Muscle layer of colon (tissue), 2 donors: ENCODE results near the gene SERINC5.
"Not testable (repeated sequence)": the region's sequence is repeated elsewhere in the genome, so short reads cannot be mapped to it uniquely, and the experiment has no call there.

Source experiments
- H3K27ac ChIP-seq: one replicate; pipeline ENCODE4 v1.7.0; 2013; ENCODE audit warnings: low read depth, mild to moderate bottlenecking, low read length, moderate library complexity
- H3K27me3 ChIP-seq, 2 donors: one replicate each; pipeline ENCODE4 v1.7.0; 2013; ENCODE audit warnings: low read length in 2 of 2, mild to moderate bottlenecking in 2 of 2; ENCODE audit not compliant: insufficient read depth in 2 of 2, control insufficient read depth in 1 of 2
- H3K36me3 ChIP-seq: one replicate; pipeline ENCODE4 v1.7.0; 2013; ENCODE audit warnings: mild to moderate bottlenecking, low read length; ENCODE audit not compliant: insufficient read depth
- H3K4me1 ChIP-seq: one replicate; pipeline ENCODE4 v1.7.0; 2013; ENCODE audit warnings: mild to moderate bottlenecking, low read length; ENCODE audit not compliant: insufficient read depth
- H3K4me3 ChIP-seq, 2 donors: one replicate each; pipeline ENCODE4 v1.7.0; 2013; ENCODE audit warnings: low read length in 2 of 2, low read depth in 1 of 2, mild to moderate bottlenecking in 1 of 2, moderate library complexity in 1 of 2
- H3K9ac ChIP-seq: one replicate; pipeline ENCODE4 v1.7.0; 2013; ENCODE audit warnings: low read length
- H3K9me3 ChIP-seq: one replicate; pipeline ENCODE4 v1.7.0; 2013; ENCODE audit warnings: mild to moderate bottlenecking, low read length
- donor health status: abdominal sarcoma.
- donor health status: Adenocarcinoma of cecum.

SERINC5 gene

DNA sequence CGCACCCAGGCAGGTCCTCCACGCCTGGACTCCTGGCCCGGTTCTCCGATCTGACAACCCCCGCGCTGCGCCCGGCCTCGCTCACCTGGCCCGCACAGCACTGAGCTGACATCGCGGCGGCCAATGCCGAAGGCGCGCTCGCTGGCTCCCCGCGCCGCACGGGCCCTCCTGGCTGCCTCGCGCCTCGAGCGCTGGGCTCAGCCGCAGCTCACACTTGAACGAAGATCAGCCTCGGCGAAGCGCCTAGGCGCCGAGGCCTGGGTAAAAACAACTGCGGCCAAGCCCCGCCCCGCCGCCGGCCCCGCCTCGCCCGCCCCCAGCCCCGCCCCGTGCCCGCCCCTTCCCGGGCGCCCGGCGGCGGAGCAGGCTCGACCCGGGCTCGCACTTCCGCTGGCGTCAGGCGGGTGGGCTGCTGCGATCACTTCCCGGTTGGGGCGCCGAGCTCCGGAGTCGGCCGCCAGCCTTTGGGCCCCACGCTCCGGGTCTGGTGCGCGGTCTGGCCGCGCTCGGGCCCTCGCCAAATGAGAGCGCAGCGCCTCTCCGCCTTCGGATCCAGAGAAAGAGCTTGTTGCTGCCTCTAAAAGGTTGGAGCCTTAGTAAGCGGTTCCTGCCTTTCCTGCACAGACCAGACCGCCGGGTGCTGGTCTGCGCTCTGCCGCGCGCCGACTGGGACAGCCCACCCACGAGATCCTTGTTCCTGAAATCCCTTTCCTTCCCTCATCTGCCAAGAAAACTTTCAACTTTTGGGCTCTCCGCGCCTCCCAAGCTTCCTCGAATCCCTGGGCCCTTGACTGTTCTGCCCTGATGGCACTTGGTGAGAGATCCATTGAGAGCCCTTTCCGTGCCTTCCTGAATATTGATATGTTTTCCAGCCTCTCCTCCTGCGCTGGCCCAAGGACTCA, at the start of gene SERINC5:
Gene SERINC5 (minus strand): TSS at position 238 of the 902 bp plus-strand sequence. CDS start 126 bp downstream, at position 112.
- Histone ChIP-seq H3K9ac (peak within 1 kb of the TSS; percentile 90), H3K36me3 (no peaks in the 10 kb centered on the region), H3K27ac (peak within 1 kb of the TSS; percentile 98), H3K4me3 (peak within 1 kb of the TSS; percentile 54 to 88), H3K9me3 (no peaks in the 10 kb centered on the region), H3K4me1 (peaks cover 22% of the 10 kb centered on the region), H3K27me3 (no peaks in the 10 kb centered on the region)

DNA sequence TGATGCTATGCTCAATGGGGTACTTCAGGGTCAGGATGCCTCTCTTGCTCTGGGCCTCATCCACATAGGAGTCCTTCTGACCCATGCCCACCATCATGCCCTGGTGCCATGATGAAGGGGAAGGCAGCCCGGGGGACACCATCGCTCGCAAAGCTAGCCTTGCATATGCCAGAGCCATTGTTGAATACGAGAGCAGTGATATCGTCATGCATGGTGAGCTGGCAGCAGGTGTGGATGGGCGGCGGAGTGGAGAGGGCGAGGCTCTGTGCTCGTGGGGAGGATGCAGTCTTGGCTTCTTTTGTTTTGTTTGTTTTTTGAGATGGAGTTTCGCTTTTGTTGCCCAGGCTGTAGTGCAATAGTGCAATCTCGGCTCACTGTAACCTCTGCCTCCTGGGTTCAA, 46.8 kb upstream of the SERINC5 start:
- H3K4me1 ChIP-seq = no peaks in the 10 kb centered on the region
- no peaks in the 10 kb centered on the region for H3K9me3 ChIP-seq
- no peak overlapping the region for H3K4me3 ChIP-seq
- H3K27me3 ChIP-seq = no peaks in the 10 kb centered on the region
- H3K9ac ChIP-seq = no peak overlapping the region
- no peak overlapping the region for H3K27ac ChIP-seq
- no peaks in the 10 kb centered on the region for H3K36me3 ChIP-seq

DNA sequence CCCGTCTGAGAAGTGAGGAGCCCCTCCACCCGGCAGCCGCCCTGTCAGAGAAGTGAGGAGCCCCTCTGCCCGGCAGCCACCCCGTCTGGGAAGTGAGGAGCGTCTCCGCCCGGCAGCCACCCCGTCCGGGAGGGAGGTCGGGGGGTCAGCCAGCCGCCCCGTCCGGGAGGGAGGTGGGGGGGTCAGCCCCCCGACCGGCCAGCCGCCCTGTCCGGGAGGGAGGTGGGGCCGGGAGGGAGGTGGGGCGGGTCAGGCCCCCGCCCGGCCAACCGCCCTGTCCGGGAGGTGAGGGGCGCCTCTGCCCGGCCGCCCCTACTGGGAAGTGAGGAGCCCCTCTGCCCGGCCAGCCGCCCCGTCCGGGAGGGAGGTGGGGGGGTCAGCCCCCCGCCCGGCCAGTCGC, 45.5 kb upstream of the SERINC5 start:
- not testable (repeated sequence) for H3K36me3 ChIP-seq, H3K9ac ChIP-seq, H3K9me3 ChIP-seq, H3K27ac ChIP-seq, H3K27me3 ChIP-seq, H3K4me3 ChIP-seq, H3K4me1 ChIP-seq

DNA sequence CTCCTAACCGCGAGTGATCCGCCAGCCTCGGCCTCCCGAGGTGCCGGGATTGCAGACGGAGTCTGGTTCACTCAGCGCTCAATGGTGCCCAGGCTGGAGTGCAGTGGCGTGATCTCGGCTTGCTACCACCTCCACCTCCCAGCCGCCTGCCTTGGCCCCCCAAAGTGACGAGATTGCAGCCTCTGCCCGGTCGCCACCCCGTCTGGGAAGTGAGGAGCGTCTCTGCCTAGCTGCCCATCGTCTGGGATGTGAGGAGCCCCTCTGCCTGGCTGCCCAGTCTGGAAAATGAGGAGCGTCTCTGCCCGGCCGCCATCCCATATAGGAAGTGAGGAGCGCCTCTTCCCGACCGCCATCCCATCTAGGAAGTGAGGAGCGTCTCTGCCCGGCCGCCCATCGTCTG, 44.9 kb upstream of the SERINC5 start:
- H3K4me1 ChIP-seq, H3K36me3 ChIP-seq, H3K27ac ChIP-seq, H3K9me3 ChIP-seq, H3K27me3 ChIP-seq, H3K4me3 ChIP-seq, H3K9ac ChIP-seq: not testable (repeated sequence)

DNA sequence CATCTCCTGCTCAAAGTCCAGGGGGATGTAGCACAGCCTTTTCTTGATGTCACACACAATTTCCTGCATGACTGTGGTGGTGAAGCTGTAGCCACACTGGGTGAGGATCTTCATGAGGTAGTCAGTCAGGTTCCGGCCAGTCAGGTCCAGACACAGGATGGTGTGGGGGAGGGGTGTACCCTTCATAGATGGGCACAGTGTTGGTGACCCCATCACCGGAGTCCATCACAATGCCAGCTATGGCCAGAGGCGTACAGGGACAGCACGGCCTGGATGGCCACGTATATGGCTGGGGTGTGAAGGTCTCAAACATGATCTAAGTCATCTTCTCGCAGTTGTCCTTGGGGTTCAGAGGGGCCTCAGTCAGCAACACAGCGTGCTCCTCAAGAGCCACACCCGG, 44.3 kb upstream of the SERINC5 start:
- Histone ChIP-seq H3K27ac (no peak overlapping the region), H3K4me1 (peaks cover 4% of the 10 kb centered on the region), H3K36me3 (no peaks in the 10 kb centered on the region), H3K9me3 (no peaks in the 10 kb centered on the region), H3K9ac (no peak overlapping the region), H3K27me3 (no peaks in the 10 kb centered on the region), H3K4me3 (no peak overlapping the region)

DNA sequence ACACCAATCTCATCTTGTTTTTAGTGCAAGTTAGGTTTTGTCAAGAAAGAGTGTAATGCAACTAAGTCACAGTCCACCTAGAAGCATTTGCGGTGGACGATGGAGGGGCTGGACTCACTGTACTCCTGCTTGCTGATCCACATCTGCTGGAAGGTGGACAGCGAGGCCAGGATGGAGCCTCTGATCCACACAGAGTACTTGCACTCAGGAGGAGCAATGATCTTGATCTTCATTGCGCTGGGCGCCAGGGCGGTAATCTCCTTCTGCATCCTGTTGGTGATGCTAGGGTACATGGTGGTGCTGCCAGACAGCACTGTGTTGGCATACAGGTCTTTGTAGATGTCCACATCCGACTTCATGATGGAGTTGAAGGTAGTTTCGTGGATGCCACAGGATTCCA, 43.8 kb upstream of the SERINC5 start:
- Histone ChIP-seq H3K9me3 (no peaks in the 10 kb centered on the region), H3K36me3 (no peaks in the 10 kb centered on the region), H3K4me3 (no peak overlapping the region), H3K27me3 (no peaks in the 10 kb centered on the region), H3K9ac (no peak overlapping the region), H3K4me1 (peaks cover 4% of the 10 kb centered on the region), H3K27ac (no peak overlapping the region)

DNA sequence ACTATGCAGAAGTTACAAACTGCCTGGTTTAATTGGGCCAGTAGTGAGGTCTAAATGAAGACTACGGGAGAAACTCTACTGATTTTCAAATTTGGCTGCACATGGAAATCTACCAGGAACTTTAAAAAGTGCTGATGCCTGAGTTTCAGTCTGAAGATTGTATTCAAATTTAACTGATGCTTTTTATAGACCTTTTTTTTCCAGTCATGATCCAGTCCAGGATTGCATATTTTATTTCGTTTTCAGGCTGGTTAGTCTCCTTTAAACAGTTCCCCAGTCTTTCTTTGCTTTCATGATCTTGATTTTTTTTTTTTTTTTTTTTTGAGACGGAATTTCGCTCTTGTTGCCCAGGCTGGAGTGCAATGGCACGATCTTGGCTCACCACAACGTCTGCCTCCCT, 40.3 kb upstream of the SERINC5 start:
- Histone ChIP-seq H3K36me3 (no peaks in the 10 kb centered on the region), H3K4me1 (peaks cover 4% of the 10 kb centered on the region), H3K27ac (no peak overlapping the region), H3K9ac (no peak overlapping the region), H3K4me3 (no peak overlapping the region), H3K9me3 (no peaks in the 10 kb centered on the region), H3K27me3 (no peaks in the 10 kb centered on the region)

DNA sequence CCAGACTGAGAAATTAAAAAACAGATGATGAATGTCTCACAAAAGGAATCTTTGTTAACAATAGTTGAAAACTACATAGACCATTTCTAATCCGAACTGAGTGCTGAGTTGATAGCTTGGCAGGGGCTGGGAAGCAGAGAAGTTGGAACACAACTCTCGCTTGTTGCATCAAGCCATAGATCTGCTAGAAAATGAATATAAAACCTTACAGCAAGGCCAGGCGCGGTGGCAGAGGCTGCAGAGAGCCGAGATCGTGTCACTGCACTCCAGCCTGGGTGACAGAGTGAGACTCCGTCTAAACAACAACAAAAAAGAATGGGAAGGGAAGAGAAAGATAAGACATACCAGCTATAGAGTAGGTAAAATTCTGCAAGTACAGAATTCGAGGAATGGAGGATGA, 35.9 kb upstream of the SERINC5 start:
- Histone ChIP-seq H3K27ac (no peak overlapping the region), H3K27me3 (no peaks in the 10 kb centered on the region), H3K9ac (no peak overlapping the region), H3K4me3 (no peak overlapping the region), H3K36me3 (no peaks in the 10 kb centered on the region), H3K9me3 (no peaks in the 10 kb centered on the region), H3K4me1 (peaks cover 4% of the 10 kb centered on the region)

DNA sequence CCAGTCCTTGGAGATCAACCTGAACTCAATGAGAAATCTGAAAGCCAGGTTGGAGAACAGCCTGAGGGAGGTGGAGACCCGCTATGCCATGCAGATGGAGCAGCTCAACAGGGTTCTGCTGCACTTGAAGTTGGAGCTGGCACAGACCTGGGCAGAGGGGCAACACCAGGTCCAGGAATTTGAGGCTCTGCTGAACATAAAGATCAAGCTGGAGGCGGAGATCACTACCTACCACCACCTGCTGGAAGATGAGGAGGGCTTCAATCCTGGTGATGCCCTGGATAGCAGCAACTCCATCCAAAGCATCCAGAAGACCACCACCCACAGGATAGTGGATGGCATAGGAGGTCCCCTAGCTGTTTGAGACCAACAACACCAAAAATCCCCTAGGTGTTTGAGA, 33.5 kb upstream of the SERINC5 start:
- no peaks in the 10 kb centered on the region for H3K4me1 ChIP-seq
- H3K4me3 ChIP-seq = no peak overlapping the region
- H3K36me3 ChIP-seq = no peaks in the 10 kb centered on the region
- H3K27me3 ChIP-seq = no peaks in the 10 kb centered on the region
- H3K9ac ChIP-seq = no peak overlapping the region
- no peak overlapping the region for H3K27ac ChIP-seq
- H3K9me3 ChIP-seq = no peaks in the 10 kb centered on the region

DNA sequence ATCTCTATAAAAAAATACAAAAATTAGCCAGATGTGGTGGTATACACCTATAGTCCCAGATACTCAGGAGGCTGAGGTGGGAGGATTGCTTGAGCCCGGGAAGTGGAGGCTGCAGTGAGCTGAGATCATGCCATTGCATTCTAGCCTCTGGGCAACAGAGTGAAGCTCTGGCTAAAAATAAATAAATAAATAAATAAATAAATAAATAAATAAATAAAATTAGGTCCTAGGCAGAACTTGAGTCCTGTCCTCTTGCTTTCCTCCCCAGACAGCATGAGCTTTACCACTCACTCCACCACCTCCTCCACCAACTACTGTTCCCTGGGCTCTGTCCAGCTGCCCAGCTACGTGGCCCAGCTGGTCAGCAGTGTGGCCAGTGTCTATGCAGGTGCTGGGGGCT, 32.3 kb upstream of the SERINC5 start:
- Histone ChIP-seq H3K9me3 (no peaks in the 10 kb centered on the region), H3K4me1 (no peaks in the 10 kb centered on the region), H3K9ac (no peak overlapping the region), H3K27me3 (no peaks in the 10 kb centered on the region), H3K36me3 (no peaks in the 10 kb centered on the region), H3K4me3 (no peak overlapping the region), H3K27ac (no peak overlapping the region)

DNA sequence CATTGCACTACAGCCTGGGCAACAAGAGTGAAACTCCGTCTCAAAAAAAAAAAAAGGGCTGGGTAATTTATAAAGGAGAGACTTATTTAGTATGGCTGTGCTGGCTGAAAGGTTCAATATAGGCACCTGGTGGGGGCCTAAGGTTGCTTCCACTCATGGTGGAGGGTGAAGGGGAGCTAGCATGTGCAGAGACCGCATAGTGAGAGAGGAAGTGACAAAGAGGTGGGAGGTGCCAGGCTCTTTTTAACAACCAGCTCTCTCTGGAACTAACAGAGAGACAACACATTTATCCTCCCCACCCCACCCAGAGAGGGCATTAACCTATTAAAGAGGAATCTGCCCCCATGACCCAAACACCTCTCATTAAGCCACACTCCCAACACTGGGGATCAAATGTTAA, 28.9 kb upstream of the SERINC5 start:
- Histone ChIP-seq H3K4me1 (no peaks in the 10 kb centered on the region), H3K4me3 (no peak overlapping the region), H3K9ac (no peak overlapping the region), H3K27me3 (no peaks in the 10 kb centered on the region), H3K9me3 (no peaks in the 10 kb centered on the region), H3K36me3 (no peaks in the 10 kb centered on the region), H3K27ac (no peak overlapping the region)

DNA sequence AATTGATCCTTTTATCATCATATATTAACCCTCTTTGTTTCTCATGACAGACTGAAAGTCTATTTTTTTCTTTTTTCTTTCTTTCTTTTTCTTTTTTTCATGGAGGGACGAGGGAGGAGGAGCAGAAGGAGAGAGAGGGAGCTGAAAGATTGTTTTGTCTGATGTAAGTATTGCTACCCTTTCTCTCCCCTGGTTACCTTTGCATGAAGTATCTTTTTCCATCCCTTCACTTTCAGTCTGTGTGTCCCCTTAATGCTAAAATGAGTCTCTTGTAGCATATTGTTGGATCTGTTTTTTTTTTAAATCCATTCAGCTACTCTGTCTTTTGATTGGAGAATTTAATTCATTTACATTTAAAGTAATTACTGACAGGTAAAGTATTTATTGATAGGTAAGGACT, 27.5 kb upstream of the SERINC5 start:
- Histone ChIP-seq H3K4me1 (no peaks in the 10 kb centered on the region), H3K36me3 (no peaks in the 10 kb centered on the region), H3K9me3 (no peaks in the 10 kb centered on the region), H3K27me3 (no peaks in the 10 kb centered on the region), H3K9ac (no peak overlapping the region), H3K27ac (no peak overlapping the region), H3K4me3 (no peak overlapping the region)
